Measurements from ENCODE around the gene RRP36.

DNA sequence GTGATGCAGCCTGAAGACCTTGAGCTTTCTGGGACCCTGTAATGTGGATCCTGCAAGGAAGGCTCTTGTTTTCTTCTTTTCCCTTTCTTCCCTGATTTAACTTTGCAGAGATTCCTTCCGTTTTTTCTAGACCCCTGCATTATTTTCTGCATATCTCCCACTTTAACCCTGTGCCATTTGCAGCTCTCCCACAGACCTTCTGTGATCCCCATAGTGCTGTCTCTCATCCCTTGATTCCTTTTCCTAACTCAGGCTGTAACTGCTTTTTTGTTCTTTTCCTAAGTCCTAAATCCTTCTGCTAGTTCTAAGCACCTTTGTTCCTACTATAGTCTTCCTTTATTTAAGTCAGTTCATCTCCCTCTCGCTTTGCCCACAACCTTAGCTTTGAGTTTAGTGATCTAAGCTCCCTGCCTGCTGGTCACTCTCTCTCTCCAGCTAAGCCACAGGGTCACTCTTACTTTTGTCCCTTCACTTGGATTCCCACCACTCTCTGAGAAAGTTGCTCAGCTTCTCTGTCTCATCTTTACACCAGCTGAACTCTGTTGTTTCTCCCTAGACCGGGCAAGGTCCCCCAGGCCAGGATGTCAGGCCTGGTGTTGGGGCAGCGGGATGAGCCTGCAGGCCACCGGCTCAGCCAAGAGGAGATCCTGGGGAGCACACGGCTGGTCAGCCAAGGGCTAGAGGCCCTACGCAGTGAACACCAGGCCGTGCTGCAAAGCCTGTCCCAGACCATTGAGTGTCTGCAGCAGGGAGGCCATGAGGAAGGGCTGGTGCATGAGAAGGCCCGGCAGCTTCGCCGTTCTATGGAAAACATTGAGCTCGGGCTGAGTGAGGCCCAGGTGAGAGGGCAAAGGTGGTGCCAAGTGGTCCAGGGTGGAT lies 39.6 kb downstream of the RRP36 start:
- TF ChIP-seq, protein P1, sequence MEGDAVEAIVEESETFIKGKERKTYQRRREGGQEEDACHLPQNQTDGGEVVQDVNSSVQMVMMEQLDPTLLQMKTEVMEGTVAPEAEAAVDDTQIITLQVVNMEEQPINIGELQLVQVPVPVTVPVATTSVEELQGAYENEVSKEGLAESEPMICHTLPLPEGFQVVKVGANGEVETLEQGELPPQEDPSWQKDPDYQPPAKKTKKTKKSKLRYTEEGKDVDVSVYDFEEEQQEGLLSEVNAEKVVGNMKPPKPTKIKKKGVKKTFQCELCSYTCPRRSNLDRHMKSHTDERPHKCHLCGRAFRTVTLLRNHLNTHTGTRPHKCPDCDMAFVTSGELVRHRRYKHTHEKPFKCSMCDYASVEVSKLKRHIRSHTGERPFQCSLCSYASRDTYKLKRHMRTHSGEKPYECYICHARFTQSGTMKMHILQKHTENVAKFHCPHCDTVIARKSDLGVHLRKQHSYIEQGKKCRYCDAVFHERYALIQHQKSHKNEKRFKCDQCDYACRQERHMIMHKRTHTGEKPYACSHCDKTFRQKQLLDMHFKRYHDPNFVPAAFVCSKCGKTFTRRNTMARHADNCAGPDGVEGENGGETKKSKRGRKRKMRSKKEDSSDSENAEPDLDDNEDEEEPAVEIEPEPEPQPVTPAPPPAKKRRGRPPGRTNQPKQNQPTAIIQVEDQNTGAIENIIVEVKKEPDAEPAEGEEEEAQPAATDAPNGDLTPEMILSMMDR (IDR thresholded peaks at IDR 0.05 in 2 of 3, conservative IDR thresholded peaks at IDR 0.05 in 1 of 3; ENCODE audit: insufficient read depth in 2 of 3, low read depth in 1 of 3, low read length in 3 of 3) = no peak
- TF ChIP-seq, protein P2, sequence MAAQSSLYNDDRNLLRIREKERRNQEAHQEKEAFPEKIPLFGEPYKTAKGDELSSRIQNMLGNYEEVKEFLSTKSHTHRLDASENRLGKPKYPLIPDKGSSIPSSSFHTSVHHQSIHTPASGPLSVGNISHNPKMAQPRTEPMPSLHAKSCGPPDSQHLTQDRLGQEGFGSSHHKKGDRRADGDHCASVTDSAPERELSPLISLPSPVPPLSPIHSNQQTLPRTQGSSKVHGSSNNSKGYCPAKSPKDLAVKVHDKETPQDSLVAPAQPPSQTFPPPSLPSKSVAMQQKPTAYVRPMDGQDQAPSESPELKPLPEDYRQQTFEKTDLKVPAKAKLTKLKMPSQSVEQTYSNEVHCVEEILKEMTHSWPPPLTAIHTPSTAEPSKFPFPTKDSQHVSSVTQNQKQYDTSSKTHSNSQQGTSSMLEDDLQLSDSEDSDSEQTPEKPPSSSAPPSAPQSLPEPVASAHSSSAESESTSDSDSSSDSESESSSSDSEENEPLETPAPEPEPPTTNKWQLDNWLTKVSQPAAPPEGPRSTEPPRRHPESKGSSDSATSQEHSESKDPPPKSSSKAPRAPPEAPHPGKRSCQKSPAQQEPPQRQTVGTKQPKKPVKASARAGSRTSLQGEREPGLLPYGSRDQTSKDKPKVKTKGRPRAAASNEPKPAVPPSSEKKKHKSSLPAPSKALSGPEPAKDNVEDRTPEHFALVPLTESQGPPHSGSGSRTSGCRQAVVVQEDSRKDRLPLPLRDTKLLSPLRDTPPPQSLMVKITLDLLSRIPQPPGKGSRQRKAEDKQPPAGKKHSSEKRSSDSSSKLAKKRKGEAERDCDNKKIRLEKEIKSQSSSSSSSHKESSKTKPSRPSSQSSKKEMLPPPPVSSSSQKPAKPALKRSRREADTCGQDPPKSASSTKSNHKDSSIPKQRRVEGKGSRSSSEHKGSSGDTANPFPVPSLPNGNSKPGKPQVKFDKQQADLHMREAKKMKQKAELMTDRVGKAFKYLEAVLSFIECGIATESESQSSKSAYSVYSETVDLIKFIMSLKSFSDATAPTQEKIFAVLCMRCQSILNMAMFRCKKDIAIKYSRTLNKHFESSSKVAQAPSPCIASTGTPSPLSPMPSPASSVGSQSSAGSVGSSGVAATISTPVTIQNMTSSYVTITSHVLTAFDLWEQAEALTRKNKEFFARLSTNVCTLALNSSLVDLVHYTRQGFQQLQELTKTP (IDR thresholded peaks at IDR 0.05; ENCODE audit: low read depth in 1 of 2, partially characterized antibody in 2 of 2) = no peak
- TF ChIP-seq ATF3 (IDR thresholded peaks at IDR 0.05) (no peak), ATF3 (CRISPR knock-in tag; conservative IDR thresholded peaks at IDR 0.05) (no peak), POLR2A (conservative IDR thresholded peaks at IDR 0.05) (no peak), YY1 (IDR thresholded peaks at IDR 0.05; ENCODE audit: borderline replicate concordance in 1 of 3, control insufficient read depth in 1 of 3, extremely low read depth in 1 of 3, insufficient read depth in 3 of 3, insufficient read length in 1 of 3, insufficient replicate concordance in 2 of 3, low read depth in 1 of 3, low read length in 2 of 3) (no peak)

Measured in K562 (cell line).